ENCODE results near the gene RIT1. TPM values are rescaled to one million over a fixed set of nuclear protein-coding genes. Genes with fewer than 3 reads are reported as not detected.

The RIT1 gene
- total and polyA plus RNA-seq, 8 donors = 4.2 to 15.1 (median 8.1) TPM

- FAIRE-seq = no peak
- TF ChIP-seq, protein P1, sequence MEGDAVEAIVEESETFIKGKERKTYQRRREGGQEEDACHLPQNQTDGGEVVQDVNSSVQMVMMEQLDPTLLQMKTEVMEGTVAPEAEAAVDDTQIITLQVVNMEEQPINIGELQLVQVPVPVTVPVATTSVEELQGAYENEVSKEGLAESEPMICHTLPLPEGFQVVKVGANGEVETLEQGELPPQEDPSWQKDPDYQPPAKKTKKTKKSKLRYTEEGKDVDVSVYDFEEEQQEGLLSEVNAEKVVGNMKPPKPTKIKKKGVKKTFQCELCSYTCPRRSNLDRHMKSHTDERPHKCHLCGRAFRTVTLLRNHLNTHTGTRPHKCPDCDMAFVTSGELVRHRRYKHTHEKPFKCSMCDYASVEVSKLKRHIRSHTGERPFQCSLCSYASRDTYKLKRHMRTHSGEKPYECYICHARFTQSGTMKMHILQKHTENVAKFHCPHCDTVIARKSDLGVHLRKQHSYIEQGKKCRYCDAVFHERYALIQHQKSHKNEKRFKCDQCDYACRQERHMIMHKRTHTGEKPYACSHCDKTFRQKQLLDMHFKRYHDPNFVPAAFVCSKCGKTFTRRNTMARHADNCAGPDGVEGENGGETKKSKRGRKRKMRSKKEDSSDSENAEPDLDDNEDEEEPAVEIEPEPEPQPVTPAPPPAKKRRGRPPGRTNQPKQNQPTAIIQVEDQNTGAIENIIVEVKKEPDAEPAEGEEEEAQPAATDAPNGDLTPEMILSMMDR (IDR thresholded peaks at IDR 0.05) = no peak
- H3K4me1 ChIP-seq = no peaks in the 10 kb centered on the region
- intact Hi-C loops (cut with DNase I) = no loop called here
- H3K4me3 ChIP-seq = no peak overlapping the region
- no peaks in the 10 kb centered on the region for H3K27me3 ChIP-seq
- no peaks in the 10 kb centered on the region for H3K9me3 ChIP-seq
- DNase-seq = no peak
- no peak overlapping the region for H3K27ac ChIP-seq
- 84 to 96% methylated on average over 1 of the region's 1 CpG for WGBS, 2 donors
- ATAC-seq = no peak
- H3K36me3 ChIP-seq = peaks cover 0 to 11% (median 8%) of the 10 kb centered on the region in 3 donors
Observed at GRCh38 chr1:155847823-155848529, 63.2 kb downstream of the RIT1 start.

Small RNA genes lying within 50 kb of the gene (microRNA-seq; reads per million reads assigned to microRNA genes)
- gene MIR6738 = 0 reads per million in 2 donors

Other genes with a start within 250 kb of the RIT1 start
- gene YY1AP1, start 222.6 kb downstream of the RIT1 start, total RNA-seq = 10 to 100 TPM; 22.1 to 37.8 (median 24.2) TPM
- 10 to 100 TPM; 19.9 to 41.4 TPM for gene YY1AP1, start 222.6 kb downstream of the RIT1 start, polyA plus RNA-seq
- 10 to 100 TPM; 40.3 to 56.7 (median 46.5) TPM for gene DAP3, start 222.3 kb downstream of the RIT1 start, total RNA-seq
- gene DAP3, start 222.3 kb downstream of the RIT1 start, polyA plus RNA-seq = 10 to 100 TPM; 52.9 to 73.8 TPM
- gene GON4L, start 54.1 kb downstream of the RIT1 start, total RNA-seq = 10 to 100 TPM; 18.5 to 30.5 (median 22.5) TPM
- gene GON4L, start 54.1 kb downstream of the RIT1 start, polyA plus RNA-seq = 10 to 100 TPM; 31.2 to 32.3 TPM
- 1 to 10 TPM in 4 of 6 donors, under 1 TPM in 2; 0.83 to 5.1 (median 1.5) TPM for gene SYT11, start 51.8 kb downstream of the RIT1 start, total RNA-seq
- gene SYT11, start 51.8 kb downstream of the RIT1 start, polyA plus RNA-seq = 1 to 10 TPM in 1 of 2 donors, under 1 TPM in 1; 0.46 to 5.8 TPM
- 10 to 100 TPM; 11.9 to 24.3 (median 15.5) TPM for gene KHDC4, start 23.1 kb upstream of the RIT1 start, total RNA-seq
- gene KHDC4, start 23.1 kb upstream of the RIT1 start, polyA plus RNA-seq = 10 to 100 TPM; 29.3 to 32.8 TPM
- under 1 TPM in 1 of 6 donors, not detected in 5; 0.12 TPM for gene RXFP4, start 30.3 kb upstream of the RIT1 start, total RNA-seq
- under 1 TPM in 1 of 2 donors, not detected in 1; 0.19 TPM for gene RXFP4, start 30.3 kb upstream of the RIT1 start, polyA plus RNA-seq
- gene ARHGEF2, start 67.2 kb upstream of the RIT1 start, total RNA-seq = 10 to 100 TPM; 10.3 to 39.0 (median 23.8) TPM
- gene ARHGEF2, start 67.2 kb upstream of the RIT1 start, polyA plus RNA-seq = 10 to 100 TPM; 17.8 to 20.2 TPM
- 100 to 1,000 TPM; 160 to 236 (median 202) TPM for gene SSR2, start 109.6 kb upstream of the RIT1 start, total RNA-seq
- gene SSR2, start 109.6 kb upstream of the RIT1 start, polyA plus RNA-seq = 100 to 1,000 TPM; 180 to 243 TPM
- 10 to 100 TPM; 14.1 to 28.2 (median 16.9) TPM for gene UBQLN4, start 142.4 kb upstream of the RIT1 start, total RNA-seq
- gene UBQLN4, start 142.4 kb upstream of the RIT1 start, polyA plus RNA-seq = 10 to 100 TPM; 18.6 to 24.4 TPM
- 10 to 100 TPM; 31.7 to 40.1 (median 32.1) TPM for gene LAMTOR2, start 143.4 kb upstream of the RIT1 start, total RNA-seq
- 10 to 100 TPM; 59.4 to 60.1 TPM for gene LAMTOR2, start 143.4 kb upstream of the RIT1 start, polyA plus RNA-seq
- 10 to 100 TPM; 29.0 to 51.1 (median 34.6) TPM for gene RAB25, start 149.8 kb upstream of the RIT1 start, total RNA-seq
- gene RAB25, start 149.8 kb upstream of the RIT1 start, polyA plus RNA-seq = 10 to 100 TPM; 56.3 to 81.6 TPM
- 1 to 10 TPM in 2 of 6 donors, under 1 TPM in 4; 0.12 to 3.1 (median 0.65) TPM for gene MEX3A, start 171.1 kb upstream of the RIT1 start, total RNA-seq
- under 1 TPM; 0.19 to 0.76 TPM for gene MEX3A, start 171.1 kb upstream of the RIT1 start, polyA plus RNA-seq
- gene LMNA, start 203.4 kb upstream of the RIT1 start, total RNA-seq = 100 to 1,000 TPM in 3 of 6 donors, 10 to 100 TPM in 3; 59.4 to 119 (median 92.7) TPM
- 100 to 1,000 TPM in 1 of 2 donors, 10 to 100 TPM in 1; 96.7 to 111 TPM for gene LMNA, start 203.4 kb upstream of the RIT1 start, polyA plus RNA-seq
- gene SEMA4A, start 242.2 kb upstream of the RIT1 start, total RNA-seq = 1 to 10 TPM; 2.6 to 7.0 (median 4.5) TPM
- gene SEMA4A, start 242.2 kb upstream of the RIT1 start, polyA plus RNA-seq = 1 to 10 TPM; 4.4 to 5.4 TPM